ENCODE results near the gene IFIT2.
A peak's percentile ranks its signal among the peaks of the same experiment; 100 is the strongest.

DNA sequence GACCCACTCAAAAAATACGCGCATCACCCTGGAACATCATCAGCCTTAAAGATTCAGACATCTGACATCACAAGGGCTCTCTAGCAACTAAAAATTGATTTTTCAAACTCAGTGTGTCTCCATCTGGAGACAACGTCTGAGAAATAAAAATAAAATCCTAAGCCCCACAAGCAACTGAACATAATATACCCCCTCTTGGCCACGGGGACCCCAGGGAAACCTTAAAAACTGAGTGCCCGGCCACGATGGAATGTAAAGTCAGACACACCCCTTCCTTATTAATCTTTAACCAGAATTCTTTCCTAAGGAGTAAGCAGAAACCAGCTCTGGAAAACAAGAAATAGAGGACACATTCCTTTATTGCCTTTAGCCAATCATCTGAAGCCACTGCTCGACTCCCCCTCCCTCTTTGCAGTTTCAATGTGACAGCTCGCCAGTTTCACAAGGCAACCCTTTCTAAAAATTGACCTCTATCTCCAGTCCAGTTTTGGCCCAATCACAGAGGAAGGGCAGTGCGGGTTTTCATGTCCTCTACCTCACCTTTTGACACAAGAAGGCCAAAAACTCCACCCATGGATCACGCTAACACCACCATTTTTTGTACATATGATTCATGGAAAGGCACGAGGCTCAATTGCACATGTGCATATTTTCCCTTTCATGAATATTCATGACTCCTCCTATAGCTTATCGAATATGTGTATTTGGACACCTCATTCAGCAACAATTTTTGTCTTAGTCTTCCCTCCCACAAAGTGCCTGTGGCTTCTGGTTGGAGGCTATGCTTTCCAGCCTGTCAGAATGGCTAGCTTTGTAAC, 50.1 kb downstream of the IFIT2 start:
- TF ChIP-seq, protein P1, sequence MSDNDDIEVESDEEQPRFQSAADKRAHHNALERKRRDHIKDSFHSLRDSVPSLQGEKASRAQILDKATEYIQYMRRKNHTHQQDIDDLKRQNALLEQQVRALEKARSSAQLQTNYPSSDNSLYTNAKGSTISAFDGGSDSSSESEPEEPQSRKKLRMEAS (IDR thresholded peaks at IDR 0.05) = peak; percentile 92
- TF ChIP-seq, protein P2, sequence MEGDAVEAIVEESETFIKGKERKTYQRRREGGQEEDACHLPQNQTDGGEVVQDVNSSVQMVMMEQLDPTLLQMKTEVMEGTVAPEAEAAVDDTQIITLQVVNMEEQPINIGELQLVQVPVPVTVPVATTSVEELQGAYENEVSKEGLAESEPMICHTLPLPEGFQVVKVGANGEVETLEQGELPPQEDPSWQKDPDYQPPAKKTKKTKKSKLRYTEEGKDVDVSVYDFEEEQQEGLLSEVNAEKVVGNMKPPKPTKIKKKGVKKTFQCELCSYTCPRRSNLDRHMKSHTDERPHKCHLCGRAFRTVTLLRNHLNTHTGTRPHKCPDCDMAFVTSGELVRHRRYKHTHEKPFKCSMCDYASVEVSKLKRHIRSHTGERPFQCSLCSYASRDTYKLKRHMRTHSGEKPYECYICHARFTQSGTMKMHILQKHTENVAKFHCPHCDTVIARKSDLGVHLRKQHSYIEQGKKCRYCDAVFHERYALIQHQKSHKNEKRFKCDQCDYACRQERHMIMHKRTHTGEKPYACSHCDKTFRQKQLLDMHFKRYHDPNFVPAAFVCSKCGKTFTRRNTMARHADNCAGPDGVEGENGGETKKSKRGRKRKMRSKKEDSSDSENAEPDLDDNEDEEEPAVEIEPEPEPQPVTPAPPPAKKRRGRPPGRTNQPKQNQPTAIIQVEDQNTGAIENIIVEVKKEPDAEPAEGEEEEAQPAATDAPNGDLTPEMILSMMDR (IDR thresholded peaks at IDR 0.05; ENCODE audit: low read depth, low read length, missing input control) = no peak
- TF ChIP-seq RAD21 (IDR thresholded peaks at IDR 0.05) (peak in 1 of 2 donors; percentile 56), YY1 (IDR thresholded peaks at IDR 0.05) (peak; percentile 93), REST (IDR thresholded peaks at IDR 0.05) (peak; percentile 71), RXRA (IDR thresholded peaks at IDR 0.05) (peak; percentile 97 to 98), SP1 (IDR thresholded peaks at IDR 0.05) (peak; percentile 99), FOXA1 (IDR thresholded peaks at IDR 0.05) (peak; percentile 65), JUND (IDR thresholded peaks at IDR 0.05) (peak; percentile 77 to 92), GABPA (IDR thresholded peaks at IDR 0.05 in 1 of 2, conservative IDR thresholded peaks at IDR 0.05 in 1 of 2) (no peak), TAF1 (conservative IDR thresholded peaks at IDR 0.05) (peak; percentile 6)
- TF ChIP-seq, protein P3, sequence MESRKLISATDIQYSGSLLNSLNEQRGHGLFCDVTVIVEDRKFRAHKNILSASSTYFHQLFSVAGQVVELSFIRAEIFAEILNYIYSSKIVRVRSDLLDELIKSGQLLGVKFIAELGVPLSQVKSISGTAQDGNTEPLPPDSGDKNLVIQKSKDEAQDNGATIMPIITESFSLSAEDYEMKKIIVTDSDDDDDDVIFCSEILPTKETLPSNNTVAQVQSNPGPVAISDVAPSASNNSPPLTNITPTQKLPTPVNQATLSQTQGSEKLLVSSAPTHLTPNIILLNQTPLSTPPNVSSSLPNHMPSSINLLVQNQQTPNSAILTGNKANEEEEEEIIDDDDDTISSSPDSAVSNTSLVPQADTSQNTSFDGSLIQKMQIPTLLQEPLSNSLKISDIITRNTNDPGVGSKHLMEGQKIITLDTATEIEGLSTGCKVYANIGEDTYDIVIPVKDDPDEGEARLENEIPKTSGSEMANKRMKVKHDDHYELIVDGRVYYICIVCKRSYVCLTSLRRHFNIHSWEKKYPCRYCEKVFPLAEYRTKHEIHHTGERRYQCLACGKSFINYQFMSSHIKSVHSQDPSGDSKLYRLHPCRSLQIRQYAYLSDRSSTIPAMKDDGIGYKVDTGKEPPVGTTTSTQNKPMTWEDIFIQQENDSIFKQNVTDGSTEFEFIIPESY (IDR thresholded peaks at IDR 0.05) = peak; percentile 57

Data from liver (tissue), 3 donors.